ENCODE results near the gene KRTAP12-3.
"Not testable (repeated sequence)": the region's sequence is repeated elsewhere in the genome, so short reads cannot be mapped to it uniquely, and the experiment has no call there.

KRTAP12-3 gene

DNA sequence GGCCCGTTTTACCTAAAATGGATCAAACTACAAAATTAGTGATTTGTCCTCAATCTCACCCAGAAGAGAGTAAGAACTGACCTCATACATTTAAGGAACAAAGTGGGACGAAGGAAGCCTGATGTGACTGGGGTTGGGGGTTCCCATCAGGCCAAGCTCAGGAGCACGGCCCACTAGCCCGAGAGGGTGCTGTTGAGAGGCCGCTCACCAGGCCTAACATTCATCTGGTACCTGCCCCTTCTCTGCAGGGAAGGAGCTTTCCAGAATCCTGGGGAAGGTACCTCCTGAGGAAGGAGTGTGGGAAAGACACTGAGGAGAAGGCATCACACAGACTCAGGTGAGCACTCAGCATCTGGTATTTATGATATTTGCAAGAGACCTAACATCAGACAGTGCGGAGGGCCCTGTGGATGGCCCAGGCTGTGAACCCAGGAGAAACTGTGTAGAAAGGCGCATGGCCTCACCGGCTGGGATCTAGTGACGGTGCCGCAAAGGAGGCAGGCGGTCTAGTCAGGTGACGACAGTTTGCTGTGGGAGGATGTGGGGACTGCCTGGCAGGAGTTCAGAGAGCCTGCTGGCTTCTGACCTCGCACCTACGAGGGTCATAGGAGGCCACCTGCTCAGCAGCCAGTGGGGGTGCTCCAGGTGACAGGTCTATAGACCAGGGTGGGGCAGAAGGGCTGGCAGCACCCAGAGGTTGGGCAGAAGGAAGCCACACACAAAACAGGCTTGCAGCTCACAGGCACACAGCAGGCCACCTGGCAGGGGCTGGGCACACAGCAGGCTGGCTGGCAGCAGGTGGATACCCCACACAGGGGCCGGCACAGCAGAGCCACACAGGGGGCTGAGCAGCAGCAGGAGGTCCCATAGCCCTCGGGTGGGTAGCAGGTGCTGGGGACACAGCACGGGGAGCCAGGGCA is 3.8 kb upstream of the KRTAP12-3 start:
- Histone ChIP-seq H3K4me3 (no peak overlapping the region), H3K27ac (no peak overlapping the region), H3K4me1 (no peaks in the 10 kb centered on the region), H3K36me3 (no peaks in the 10 kb centered on the region), H3K9me3 (peaks cover 0 to 6% (median 0%) of the 10 kb centered on the region in 3 donors), H3K27me3 (peaks cover 0 to 22% of the 10 kb centered on the region in 2 donors)
- TF ChIP-seq, protein P1, sequence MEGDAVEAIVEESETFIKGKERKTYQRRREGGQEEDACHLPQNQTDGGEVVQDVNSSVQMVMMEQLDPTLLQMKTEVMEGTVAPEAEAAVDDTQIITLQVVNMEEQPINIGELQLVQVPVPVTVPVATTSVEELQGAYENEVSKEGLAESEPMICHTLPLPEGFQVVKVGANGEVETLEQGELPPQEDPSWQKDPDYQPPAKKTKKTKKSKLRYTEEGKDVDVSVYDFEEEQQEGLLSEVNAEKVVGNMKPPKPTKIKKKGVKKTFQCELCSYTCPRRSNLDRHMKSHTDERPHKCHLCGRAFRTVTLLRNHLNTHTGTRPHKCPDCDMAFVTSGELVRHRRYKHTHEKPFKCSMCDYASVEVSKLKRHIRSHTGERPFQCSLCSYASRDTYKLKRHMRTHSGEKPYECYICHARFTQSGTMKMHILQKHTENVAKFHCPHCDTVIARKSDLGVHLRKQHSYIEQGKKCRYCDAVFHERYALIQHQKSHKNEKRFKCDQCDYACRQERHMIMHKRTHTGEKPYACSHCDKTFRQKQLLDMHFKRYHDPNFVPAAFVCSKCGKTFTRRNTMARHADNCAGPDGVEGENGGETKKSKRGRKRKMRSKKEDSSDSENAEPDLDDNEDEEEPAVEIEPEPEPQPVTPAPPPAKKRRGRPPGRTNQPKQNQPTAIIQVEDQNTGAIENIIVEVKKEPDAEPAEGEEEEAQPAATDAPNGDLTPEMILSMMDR (IDR thresholded peaks at IDR 0.05): no peak
- intact Hi-C loops (cut with DNase I; ENCODE audit: low total_unique reads): no loop called here
- no peak for DNase-seq

DNA sequence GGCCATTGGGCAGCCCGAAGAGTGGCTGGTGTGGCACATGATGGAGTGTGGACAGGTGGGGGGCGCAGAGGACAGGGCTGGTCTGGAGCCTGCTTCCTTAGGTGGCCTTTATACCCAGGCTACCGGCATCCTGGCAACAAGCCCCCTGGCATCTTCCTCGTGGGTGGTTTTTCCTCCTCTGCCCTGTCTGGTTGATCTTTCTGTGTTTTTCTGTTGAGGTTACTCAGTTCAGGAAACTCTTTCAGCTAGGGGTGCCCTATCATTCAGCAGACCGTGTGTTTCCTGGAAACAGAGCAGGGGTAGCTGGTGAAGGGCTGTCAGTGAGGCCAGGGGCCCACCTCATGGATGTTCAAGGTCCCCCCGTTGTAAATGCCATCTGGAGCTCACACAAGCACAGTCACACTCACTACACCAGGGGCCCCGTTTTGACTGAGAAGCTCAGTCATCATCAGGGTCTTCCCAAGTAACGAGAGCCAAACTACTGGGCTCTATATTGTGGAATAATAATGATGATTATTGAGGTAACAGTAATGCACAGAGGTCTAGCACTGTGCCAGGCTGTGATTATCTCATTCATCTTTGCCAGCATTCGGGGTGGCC is 3.1 kb upstream of the KRTAP12-3 start, which contains the start of gene KRTAP12-4:
KRTAP12-4 (minus strand) TSS at position 84 of the 600 bp plus-strand sequence; CDS start at position 39, 45 bp downstream.
- H3K4me1 ChIP-seq: no peaks in the 10 kb centered on the region
- no peak for DNase-seq
- no peak within 1 kb of the TSS for H3K4me3 ChIP-seq
- H3K9me3 ChIP-seq: peaks cover 0 to 6% (median 0%) of the 10 kb centered on the region in 3 donors
- H3K36me3 ChIP-seq: no peaks in the 10 kb centered on the region
- no peak within 1 kb of the TSS for H3K27ac ChIP-seq
- TF ChIP-seq, protein P1 (IDR thresholded peaks at IDR 0.05): no peak
- peaks cover 0 to 16% of the 10 kb centered on the region in 2 donors for H3K27me3 ChIP-seq
- intact Hi-C loops (cut with DNase I; ENCODE audit: low total_unique reads): no loop called here

DNA sequence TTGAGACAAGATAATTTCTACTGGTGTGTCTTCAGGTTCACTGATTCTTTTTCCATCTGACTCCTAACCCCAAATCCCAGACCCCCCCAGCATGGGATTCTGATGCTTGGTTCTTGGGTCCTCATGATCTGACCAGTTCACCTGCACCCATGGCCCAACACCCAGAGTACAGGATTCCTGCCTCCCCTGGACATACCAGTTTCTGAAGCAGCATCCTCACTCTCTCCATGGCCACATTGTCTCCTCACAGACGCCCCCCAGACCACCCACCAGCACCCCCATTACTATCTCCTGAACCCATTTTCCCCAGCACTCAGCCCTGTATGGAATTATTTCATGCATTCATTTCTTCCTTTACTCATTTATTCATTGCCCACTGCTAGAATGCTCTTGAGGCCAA is 864 bp upstream of the KRTAP12-3 start:
- DNase-seq: no peak
- Histone ChIP-seq H3K36me3 (no peaks in the 10 kb centered on the region), H3K27ac (no peak overlapping the region), H3K4me3 (no peak overlapping the region), H3K27me3 (peaks cover 0 to 14% of the 10 kb centered on the region in 2 donors), H3K4me1 (no peaks in the 10 kb centered on the region), H3K9me3 (peaks cover 0 to 6% (median 5%) of the 10 kb centered on the region in 3 donors)
- intact Hi-C loops (cut with DNase I; ENCODE audit: low total_unique reads): no loop called here
- TF ChIP-seq, protein P1 (IDR thresholded peaks at IDR 0.05): no peak

DNA sequence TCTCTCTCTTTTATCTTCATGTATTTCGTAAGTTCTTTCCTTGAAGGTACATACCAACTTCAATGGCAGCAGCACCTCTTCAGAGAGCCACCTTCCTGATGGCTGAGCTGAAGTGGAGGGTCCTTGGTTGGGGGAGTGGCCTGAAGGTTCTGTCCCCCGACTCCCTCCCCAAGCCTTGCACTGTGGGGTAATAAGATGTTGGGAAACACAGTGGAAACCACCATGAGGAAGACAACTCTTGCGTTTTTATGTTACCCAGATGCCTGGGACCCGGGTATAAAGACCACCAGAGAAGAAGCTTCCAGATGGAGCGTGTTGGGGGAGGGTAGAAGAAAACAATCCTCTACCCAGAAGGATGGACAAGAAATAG is 794 bp downstream of the KRTAP12-3 start:
- TF ChIP-seq, protein P1 (IDR thresholded peaks at IDR 0.05): no peak
- Histone ChIP-seq H3K4me1 (no peaks in the 10 kb centered on the region), H3K4me3 (no peak overlapping the region), H3K27me3 (peaks cover 0 to 14% of the 10 kb centered on the region in 2 donors), H3K36me3 (no peaks in the 10 kb centered on the region), H3K9me3 (peaks cover 0 to 6% (median 5%) of the 10 kb centered on the region in 3 donors), H3K27ac (no peak overlapping the region)
- intact Hi-C loops (cut with DNase I; ENCODE audit: low total_unique reads): no loop called here
- DNase-seq: no peak

DNA sequence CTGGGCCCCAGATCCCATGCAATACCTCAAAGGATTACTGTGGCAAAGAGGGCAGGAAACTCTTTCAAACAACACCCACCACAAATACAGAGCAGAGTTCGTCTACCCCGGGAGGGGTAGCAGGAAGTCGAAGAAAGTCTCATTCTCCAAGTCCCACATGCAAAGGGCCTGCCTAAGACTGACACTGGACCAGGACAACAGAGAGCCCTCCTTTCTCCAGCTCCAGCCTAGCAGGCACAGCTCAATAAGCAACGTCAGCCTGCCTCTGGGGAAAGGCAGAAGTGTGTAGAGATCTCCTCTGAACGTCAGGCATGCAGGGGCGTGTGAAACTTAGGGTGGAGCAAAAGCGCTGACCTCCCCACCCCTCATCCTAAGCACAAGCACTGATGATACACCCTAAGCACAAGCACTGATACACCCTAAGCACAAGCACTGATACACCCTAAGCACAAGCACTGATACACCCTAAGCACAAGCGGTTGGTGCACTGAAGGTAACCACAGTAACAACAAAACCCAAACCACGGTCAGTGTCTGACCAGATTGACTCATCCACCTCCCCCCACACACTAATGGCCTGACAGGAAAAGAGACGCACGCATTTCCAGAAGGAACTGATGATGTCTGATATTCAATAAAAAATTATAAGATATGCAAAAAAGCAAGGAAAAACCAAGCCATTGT is 1.3 kb downstream of the KRTAP12-3 start:
- H3K27ac ChIP-seq: no peak overlapping the region
- no peak overlapping the region for H3K4me3 ChIP-seq
- TF ChIP-seq, protein P1 (IDR thresholded peaks at IDR 0.05): no peak
- H3K4me1 ChIP-seq: no peaks in the 10 kb centered on the region
- H3K27me3 ChIP-seq: peaks cover 0 to 14% of the 10 kb centered on the region in 2 donors
- peaks cover 0 to 6% (median 5%) of the 10 kb centered on the region in 3 donors for H3K9me3 ChIP-seq
- no peaks in the 10 kb centered on the region for H3K36me3 ChIP-seq
- intact Hi-C loops (cut with DNase I; ENCODE audit: low total_unique reads): no loop called here
- DNase-seq: no peak

DNA sequence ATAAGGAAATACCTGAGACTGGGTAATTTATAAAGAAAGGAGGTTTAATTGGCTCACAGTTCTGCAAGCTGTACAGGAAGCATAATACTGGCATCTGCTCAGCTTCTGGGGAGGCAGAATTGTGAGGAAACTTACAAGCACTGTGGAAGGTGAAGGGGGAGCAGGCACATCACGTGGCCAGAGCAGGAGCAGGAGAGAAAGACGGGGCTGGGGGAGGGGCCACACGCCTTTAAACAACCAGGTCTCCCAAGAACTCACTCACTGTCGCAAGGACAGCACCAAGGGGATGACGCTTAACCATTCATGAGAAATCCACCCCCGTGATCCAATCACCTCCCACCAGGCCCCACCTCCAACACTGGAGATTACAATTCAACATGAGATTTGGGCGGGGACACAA is 3.8 kb downstream of the KRTAP12-3 start:
- H3K9me3 ChIP-seq; DNase-seq; H3K36me3 ChIP-seq; H3K4me3 ChIP-seq; H3K4me1 ChIP-seq; intact Hi-C loops (cut with DNase I; ENCODE audit: low total_unique reads); H3K27ac ChIP-seq: not testable (repeated sequence)
- peaks cover 0 to 14% of the 10 kb centered on the region in 2 donors for H3K27me3 ChIP-seq

All from tibial artery (tissue), 4 donors.